A549 (cell line): Measurements from ENCODE around the gene GAS6. TPM values are rescaled to one million over a fixed set of nuclear protein-coding genes. Genes with fewer than 3 reads are reported as not detected.

ENCODE experiments used
- ATAC-seq, 2 experiments: fragments of 200-7000 bp in 1 of 2; fragments of >200 bp in 1 of 2; cut with Nextera tagmentation in 1 of 2; cut with Tn5 transposase in 1 of 2; 3 replicates each; pipeline versions ENCODE4 v1.8.0 to v1.9.1; 2018 to 2020; ENCODE audit warnings: mild to moderate bottlenecking in 1 of 2, moderate library complexity in 1 of 2
- CTCF ChIA-PET: fragments of 300-600 bp; sonication (Branson Sonifier 250); formaldehyde crosslinking; extraction: SDS; loops from one replicate; lab custom pipeline; 2021; ENCODE audit warnings: antibody characterized with exemption, inconsistent platforms; lab: Yijun Ruan, JAX
- POLR2A ChIA-PET: fragments of 350-600 bp; formaldehyde crosslinking; extraction: SDS; loops from one replicate; lab custom pipeline; 2021; ENCODE audit warnings: antibody characterized with exemption, inconsistent platforms; lab: Yijun Ruan, JAX
- DNase-seq, 2 experiments: peaks; one replicate each; pipeline versions ENCODE4 v3.0.0 to v3.0.0-alpha.2; 2011 to 2016; ENCODE audit warnings: low read depth in 1 of 2, low spot score in 1 of 2
- FAIRE-seq: peaks from 2 replicates; lab custom pipeline; 2011; peaks lifted over from hg19 to GRCh38; lab: Jason Lieb, UNC
- H3K27ac ChIP-seq, 2 experiments: fragments of >200 bp; sonication (Bioruptor Twin); formaldehyde crosslinking; 3 replicates each; pipeline ENCODE4 v1.5.1; 2016 to 2017
- H3K4me1 ChIP-seq: fragments of >200 bp; sonication (Bioruptor Twin); formaldehyde crosslinking; 3 replicates; pipeline ENCODE4 v1.6.1; 2016
- H3K4me2 ChIP-seq: fragments of >200 bp; sonication (Bioruptor Twin); formaldehyde crosslinking; 3 replicates; pipeline ENCODE4 v1.6.1; 2016
- H3K4me3 ChIP-seq: fragments of >200 bp; sonication (Bioruptor Twin); formaldehyde crosslinking; 3 replicates; pipeline ENCODE4 v1.5.1; 2016
- H3K9me3 ChIP-seq: fragments of >200 bp; sonication (Bioruptor Twin); formaldehyde crosslinking; 3 replicates; pipeline ENCODE4 v1.6.1; 2016
- CBX2 ChIP-seq: fragments of 200-600 bp; sonication (generic); IDR thresholded peaks from 2 replicates; pipeline ENCODE4 v1.6.1; 2016; ENCODE audit warnings: low read depth, mild to moderate bottlenecking, borderline replicate concordance
- FOSB ChIP-seq: fragments of 250-450 bp; sonication (Bioruptor Pico); IDR thresholded peaks from 2 replicates; pipeline ENCODE4 v1.5.0; 2020; ENCODE audit warnings: mild to moderate bottlenecking, moderate library complexity
- FOXS1 ChIP-seq: fragments of 250-450 bp; sonication (Bioruptor Pico); IDR thresholded peaks from 2 replicates; pipeline ENCODE4 v1.5.0; 2020; ENCODE audit warnings: mild to moderate bottlenecking, moderate library complexity
- HEYL ChIP-seq: fragments of 250-450 bp; sonication (Bioruptor Pico); IDR thresholded peaks from 2 replicates; pipeline ENCODE4 v1.8.0; 2021; ENCODE audit warnings: mild to moderate bottlenecking, moderate library complexity
- HOXA7 ChIP-seq: fragments of 250-450 bp; sonication (Bioruptor Pico); IDR thresholded peaks from 2 replicates; pipeline ENCODE4 v1.5.0; 2020; ENCODE audit warnings: mild to moderate bottlenecking, moderate library complexity
- HOXB13 ChIP-seq: fragments of 250-450 bp; sonication (Bioruptor Pico); IDR thresholded peaks from 2 replicates; pipeline ENCODE4 v1.5.0; 2020; ENCODE audit warnings: low read depth, mild to moderate bottlenecking, moderate library complexity
- HOXB5 ChIP-seq: fragments of 250-450 bp; sonication (Bioruptor Pico); IDR thresholded peaks from 2 replicates; pipeline ENCODE4 v1.5.0; 2020; ENCODE audit warnings: mild to moderate bottlenecking, moderate library complexity
- KDM5A ChIP-seq: fragments of 200-600 bp; sonication (generic); IDR thresholded peaks from 2 replicates; pipeline ENCODE4 v1.6.1; 2016; ENCODE audit warnings: antibody characterized with exemption, mild to moderate bottlenecking
- PHF8 ChIP-seq: fragments of 200-600 bp; sonication (generic); IDR thresholded peaks from 2 replicates; pipeline ENCODE4 v1.6.1; 2016; ENCODE audit warnings: low read depth, mild to moderate bottlenecking, antibody characterized with exemption, moderate library complexity, borderline replicate concordance
- POLR2A ChIP-seq: IDR thresholded peaks from 2 replicates; pipeline ENCODE4 v1.6.1; 2012; ENCODE audit warnings: mild to moderate bottlenecking, low read length
- RARB ChIP-seq: fragments of 250-450 bp; sonication (Bioruptor Pico); IDR thresholded peaks from 2 replicates; pipeline ENCODE4 v1.8.0; 2021; ENCODE audit warnings: mild to moderate bottlenecking, moderate library complexity
- RNF2 ChIP-seq: fragments of 200-600 bp; sonication (generic); IDR thresholded peaks from 2 replicates; pipeline ENCODE4 v1.6.1; 2016; ENCODE audit warnings: low read depth, mild to moderate bottlenecking, antibody characterized with exemption, moderate library complexity, borderline replicate concordance
- SMC3 ChIP-seq: fragments of >200 bp; sonication (Bioruptor Twin); formaldehyde crosslinking; IDR thresholded peaks from 3 replicates; pipeline ENCODE4 v1.6.1; 2018; ENCODE audit warnings: inconsistent platforms
- SREBF2 ChIP-seq: fragments of 450-650 bp; IDR thresholded peaks from 2 replicates; pipeline ENCODE4 v1.6.1; 2014; ENCODE audit warnings: mild to moderate bottlenecking, moderate library complexity
- TFCP2L1 ChIP-seq: fragments of 250-450 bp; sonication (Bioruptor Pico); IDR thresholded peaks from 2 replicates; pipeline ENCODE4 v1.5.0; 2021; ENCODE audit warnings: mild to moderate bottlenecking
- ZC3H11A ChIP-seq: fragments of 450-650 bp; IDR thresholded peaks from 2 replicates; pipeline ENCODE4 v1.6.1; 2014; ENCODE audit warnings: antibody characterized with exemption, mild to moderate bottlenecking
- ZSCAN20 ChIP-seq: fragments of 250-450 bp; sonication (Bioruptor Pico); IDR thresholded peaks from 2 replicates; pipeline ENCODE4 v1.8.0; 2022; ENCODE audit warnings: mild to moderate bottlenecking, moderate library complexity
- WGBS: methylation state at CpG from one replicate; pipeline ENCODE4 v1.1.6; 2017; ENCODE audit errors: missing lambda C conversion rate; 5-methylcytosine and 5-hydroxymethylcytosine counted together
- polyA plus RNA-seq, 4 experiments: library from polyadenylated mRNA; depleted of rRNA in 3 of 4; stranded (reverse); fragments of >200 nt; fragmentation: RNase III in 1 of 4; extraction: RNeasy Plus Mini Kit Qiagen cat#74134 plus additional on column Dnase treatment in 1 of 4; gene quantifications; 2 replicates in 3 of 4; 3 replicates in 1 of 4; pipeline ENCODE4 v1.2.3, GENCODE V29; 2011 to 2017
- TF ChIP-seq, protein P1 (sequence below): fragments of 150-350 bp; IDR thresholded peaks from 2 replicates; pipeline ENCODE4 v1.6.1; 2014; ENCODE audit warnings: low read depth, mild to moderate bottlenecking, low read length
- TF ChIP-seq, protein P2 (sequence below): fragments of 200-600 bp; sonication (generic); IDR thresholded peaks from 2 replicates; pipeline ENCODE4 v1.6.1; 2016; ENCODE audit warnings: antibody characterized with exemption, mild to moderate bottlenecking, moderate library complexity
- TF ChIP-seq, protein P3 (sequence below): IDR thresholded peaks from 2 replicates; pipeline ENCODE4 v1.6.1; 2012
- TF ChIP-seq, protein P4 (sequence below): fragments of >200 bp; sonication (Bioruptor Twin); formaldehyde crosslinking; IDR thresholded peaks from 3 replicates; pipeline ENCODE4 v1.6.1; 2016
- TF ChIP-seq, protein P5 (sequence below): fragments of >200 bp; sonication (Bioruptor Twin); formaldehyde crosslinking; IDR thresholded peaks from 3 replicates; pipeline ENCODE4 v1.5.1; 2016
- TF ChIP-seq, protein P6 (sequence below): fragments of 450-650 bp; IDR thresholded peaks from 2 replicates; pipeline ENCODE4 v1.6.1; 2014; ENCODE audit warnings: antibody characterized with exemption
- TF ChIP-seq, protein P7 (sequence below): IDR thresholded peaks from 2 replicates; pipeline ENCODE4 v1.6.1; 2012

The GAS6 gene
- polyA plus RNA-seq, 2 of the 4 experiments (the other 2 are of a cell fraction): 3.5 to 5.7 TPM

DNA sequence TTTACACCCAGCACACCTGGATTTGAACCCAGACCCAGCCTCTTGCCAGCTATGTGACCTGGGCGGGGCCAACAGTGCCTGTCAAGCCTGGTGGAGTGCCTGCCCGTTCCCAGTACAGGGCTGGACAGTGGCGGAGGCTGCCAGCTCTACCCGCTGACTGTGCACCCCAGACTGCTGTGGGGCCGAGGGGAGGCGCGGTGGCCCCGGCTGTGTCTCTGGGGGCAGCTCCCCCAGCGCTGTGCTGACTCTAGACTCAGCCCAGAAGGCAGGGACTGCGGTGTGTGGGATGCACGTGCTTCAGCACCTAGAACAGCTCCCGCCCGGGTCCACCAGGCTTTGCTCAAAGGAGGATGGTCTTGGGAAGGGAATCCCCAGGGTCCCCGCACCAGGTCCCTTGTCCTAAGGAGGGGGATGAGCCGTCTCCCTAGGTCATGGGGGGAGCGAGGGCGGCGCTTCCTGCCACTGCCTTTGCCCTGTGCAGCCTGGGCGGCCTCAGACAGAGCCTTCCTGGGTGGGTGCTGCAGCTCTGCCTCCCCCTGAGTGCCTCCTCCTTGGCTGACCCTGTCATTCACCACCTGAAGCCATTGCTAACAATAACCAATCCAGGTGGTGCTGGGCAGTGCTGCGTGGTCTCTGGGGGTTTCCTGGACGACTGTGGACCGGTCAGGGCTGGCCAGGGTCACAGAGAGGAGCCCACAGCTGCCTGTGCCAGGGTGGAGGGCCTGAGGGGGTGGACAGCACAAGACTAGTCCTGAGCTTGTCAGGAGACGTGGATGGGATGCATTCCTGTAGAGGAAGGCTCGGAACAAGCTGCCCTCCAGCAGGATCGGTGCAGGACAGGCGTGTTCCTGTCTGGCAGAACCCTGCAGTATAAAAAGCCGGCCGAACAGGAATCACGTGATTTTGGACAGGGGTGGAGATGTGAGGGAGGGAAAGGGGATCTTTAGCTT is 86.3 kb downstream of the GAS6 start:
- DNase-seq: no peak
- Histone ChIP-seq H3K27ac (no peak overlapping the region), H3K4me1 (peaks cover 10% of the 10 kb centered on the region; the same call in 2 of the 3 replicates), H3K4me2 (no peak overlapping the region), H3K4me3 (no peak overlapping the region), H3K9me3 (no peaks in the 10 kb centered on the region; the same call in 2 of the 3 replicates)
- TF ChIP-seq FOXS1 (CRISPR knock-in tag) (no peak), KDM5A (no peak), HEYL (no peak), CBX2 (no peak), RNF2 (no peak), HOXB13 (CRISPR knock-in tag) (no peak), PHF8 (no peak), SREBF2 (no peak), POLR2A (no peak), FOSB (CRISPR knock-in tag) (no peak), TFCP2L1 (CRISPR knock-in tag) (no peak), ZC3H11A (no peak)
- TF ChIP-seq, protein P1, sequence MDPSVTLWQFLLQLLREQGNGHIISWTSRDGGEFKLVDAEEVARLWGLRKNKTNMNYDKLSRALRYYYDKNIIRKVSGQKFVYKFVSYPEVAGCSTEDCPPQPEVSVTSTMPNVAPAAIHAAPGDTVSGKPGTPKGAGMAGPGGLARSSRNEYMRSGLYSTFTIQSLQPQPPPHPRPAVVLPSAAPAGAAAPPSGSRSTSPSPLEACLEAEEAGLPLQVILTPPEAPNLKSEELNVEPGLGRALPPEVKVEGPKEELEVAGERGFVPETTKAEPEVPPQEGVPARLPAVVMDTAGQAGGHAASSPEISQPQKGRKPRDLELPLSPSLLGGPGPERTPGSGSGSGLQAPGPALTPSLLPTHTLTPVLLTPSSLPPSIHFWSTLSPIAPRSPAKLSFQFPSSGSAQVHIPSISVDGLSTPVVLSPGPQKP: no peak
- TF ChIP-seq, protein P2, sequence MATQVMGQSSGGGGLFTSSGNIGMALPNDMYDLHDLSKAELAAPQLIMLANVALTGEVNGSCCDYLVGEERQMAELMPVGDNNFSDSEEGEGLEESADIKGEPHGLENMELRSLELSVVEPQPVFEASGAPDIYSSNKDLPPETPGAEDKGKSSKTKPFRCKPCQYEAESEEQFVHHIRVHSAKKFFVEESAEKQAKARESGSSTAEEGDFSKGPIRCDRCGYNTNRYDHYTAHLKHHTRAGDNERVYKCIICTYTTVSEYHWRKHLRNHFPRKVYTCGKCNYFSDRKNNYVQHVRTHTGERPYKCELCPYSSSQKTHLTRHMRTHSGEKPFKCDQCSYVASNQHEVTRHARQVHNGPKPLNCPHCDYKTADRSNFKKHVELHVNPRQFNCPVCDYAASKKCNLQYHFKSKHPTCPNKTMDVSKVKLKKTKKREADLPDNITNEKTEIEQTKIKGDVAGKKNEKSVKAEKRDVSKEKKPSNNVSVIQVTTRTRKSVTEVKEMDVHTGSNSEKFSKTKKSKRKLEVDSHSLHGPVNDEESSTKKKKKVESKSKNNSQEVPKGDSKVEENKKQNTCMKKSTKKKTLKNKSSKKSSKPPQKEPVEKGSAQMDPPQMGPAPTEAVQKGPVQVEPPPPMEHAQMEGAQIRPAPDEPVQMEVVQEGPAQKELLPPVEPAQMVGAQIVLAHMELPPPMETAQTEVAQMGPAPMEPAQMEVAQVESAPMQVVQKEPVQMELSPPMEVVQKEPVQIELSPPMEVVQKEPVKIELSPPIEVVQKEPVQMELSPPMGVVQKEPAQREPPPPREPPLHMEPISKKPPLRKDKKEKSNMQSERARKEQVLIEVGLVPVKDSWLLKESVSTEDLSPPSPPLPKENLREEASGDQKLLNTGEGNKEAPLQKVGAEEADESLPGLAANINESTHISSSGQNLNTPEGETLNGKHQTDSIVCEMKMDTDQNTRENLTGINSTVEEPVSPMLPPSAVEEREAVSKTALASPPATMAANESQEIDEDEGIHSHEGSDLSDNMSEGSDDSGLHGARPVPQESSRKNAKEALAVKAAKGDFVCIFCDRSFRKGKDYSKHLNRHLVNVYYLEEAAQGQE: peak; percentile 80
- TF ChIP-seq, protein P3, sequence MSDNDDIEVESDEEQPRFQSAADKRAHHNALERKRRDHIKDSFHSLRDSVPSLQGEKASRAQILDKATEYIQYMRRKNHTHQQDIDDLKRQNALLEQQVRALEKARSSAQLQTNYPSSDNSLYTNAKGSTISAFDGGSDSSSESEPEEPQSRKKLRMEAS: 0 out of 2 replicates have a peak, but pooled peaks have one; percentile 22
- 20% methylated on average over 14 of the region's 29 CpGs for WGBS
- peak; percentile 56 to 73; a peak in 5 of 6 replicates for ATAC-seq
- ChIA-PET CTCF (no interaction called here), POLR2A (no interaction called here)
- no peak for FAIRE-seq

DNA sequence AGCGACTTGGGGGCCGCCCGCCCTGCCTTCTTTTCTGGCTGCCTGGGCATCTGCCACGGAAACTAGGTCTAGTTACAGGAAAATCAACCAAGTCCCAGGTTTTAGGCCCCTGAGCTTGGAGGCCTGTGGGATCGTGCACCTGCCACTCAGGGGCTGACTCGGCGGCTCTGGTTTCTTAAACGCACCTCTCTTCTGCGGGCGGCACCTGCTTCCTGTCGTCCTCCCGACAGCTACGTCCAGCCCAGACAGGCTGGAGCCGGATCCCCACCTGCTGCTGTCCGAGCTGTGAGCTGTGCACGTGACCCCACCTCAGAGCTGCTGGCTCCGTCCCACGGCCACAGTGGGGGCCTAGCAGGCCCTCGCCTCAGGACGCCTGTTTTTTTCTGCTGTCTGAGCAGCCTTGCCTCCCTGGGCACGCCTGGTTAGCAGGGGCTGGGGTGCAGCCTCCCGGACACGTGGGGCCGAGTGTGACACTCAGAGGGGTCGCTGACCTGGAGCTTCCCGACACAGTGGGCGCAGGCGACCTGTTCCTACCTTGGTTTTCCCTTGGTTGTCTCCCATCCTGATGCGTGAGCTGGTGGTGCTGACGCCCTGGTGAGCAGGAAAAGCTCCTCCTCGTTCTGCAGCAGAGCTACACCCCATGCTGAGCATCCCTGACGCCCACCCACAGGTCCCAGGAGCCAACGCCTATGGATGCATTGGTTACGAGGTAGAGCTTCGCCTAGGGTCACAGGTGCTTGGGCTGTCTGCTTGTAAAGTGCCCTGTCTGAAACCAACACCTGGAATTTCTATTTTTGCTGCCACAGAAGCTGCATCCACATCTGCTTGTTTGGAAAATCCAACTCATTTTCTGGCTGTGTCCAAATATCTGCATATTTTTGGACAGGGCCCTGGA is 87.4 kb downstream of the GAS6 start:
- DNase-seq (no peak), ATAC-seq (no peak), FAIRE-seq (no peak)
- Histone ChIP-seq H3K4me1 (peaks cover 10% of the 10 kb centered on the region; the same call in 2 of the 3 replicates), H3K4me2 (no peak overlapping the region), H3K9me3 (no peaks in the 10 kb centered on the region; the same call in 2 of the 3 replicates), H3K4me3 (no peak overlapping the region), H3K27ac (no peak overlapping the region)
- POLR2A ChIA-PET: no interaction called here
- 46% methylated on average over 18 of the region's 35 CpGs for WGBS
- TF ChIP-seq, protein P4, sequence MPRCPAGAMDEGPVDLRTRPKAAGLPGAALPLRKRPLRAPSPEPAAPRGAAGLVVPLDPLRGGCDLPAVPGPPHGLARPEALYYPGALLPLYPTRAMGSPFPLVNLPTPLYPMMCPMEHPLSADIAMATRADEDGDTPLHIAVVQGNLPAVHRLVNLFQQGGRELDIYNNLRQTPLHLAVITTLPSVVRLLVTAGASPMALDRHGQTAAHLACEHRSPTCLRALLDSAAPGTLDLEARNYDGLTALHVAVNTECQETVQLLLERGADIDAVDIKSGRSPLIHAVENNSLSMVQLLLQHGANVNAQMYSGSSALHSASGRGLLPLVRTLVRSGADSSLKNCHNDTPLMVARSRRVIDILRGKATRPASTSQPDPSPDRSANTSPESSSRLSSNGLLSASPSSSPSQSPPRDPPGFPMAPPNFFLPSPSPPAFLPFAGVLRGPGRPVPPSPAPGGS: no peak
- TF ChIP-seq RARB (CRISPR knock-in tag) (no peak), SREBF2 (no peak), ZSCAN20 (CRISPR knock-in tag) (no peak), SMC3 (no peak), HOXB5 (CRISPR knock-in tag) (no peak), HOXA7 (CRISPR knock-in tag) (no peak)
- TF ChIP-seq, protein P5, sequence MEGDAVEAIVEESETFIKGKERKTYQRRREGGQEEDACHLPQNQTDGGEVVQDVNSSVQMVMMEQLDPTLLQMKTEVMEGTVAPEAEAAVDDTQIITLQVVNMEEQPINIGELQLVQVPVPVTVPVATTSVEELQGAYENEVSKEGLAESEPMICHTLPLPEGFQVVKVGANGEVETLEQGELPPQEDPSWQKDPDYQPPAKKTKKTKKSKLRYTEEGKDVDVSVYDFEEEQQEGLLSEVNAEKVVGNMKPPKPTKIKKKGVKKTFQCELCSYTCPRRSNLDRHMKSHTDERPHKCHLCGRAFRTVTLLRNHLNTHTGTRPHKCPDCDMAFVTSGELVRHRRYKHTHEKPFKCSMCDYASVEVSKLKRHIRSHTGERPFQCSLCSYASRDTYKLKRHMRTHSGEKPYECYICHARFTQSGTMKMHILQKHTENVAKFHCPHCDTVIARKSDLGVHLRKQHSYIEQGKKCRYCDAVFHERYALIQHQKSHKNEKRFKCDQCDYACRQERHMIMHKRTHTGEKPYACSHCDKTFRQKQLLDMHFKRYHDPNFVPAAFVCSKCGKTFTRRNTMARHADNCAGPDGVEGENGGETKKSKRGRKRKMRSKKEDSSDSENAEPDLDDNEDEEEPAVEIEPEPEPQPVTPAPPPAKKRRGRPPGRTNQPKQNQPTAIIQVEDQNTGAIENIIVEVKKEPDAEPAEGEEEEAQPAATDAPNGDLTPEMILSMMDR: no peak
- TF ChIP-seq, protein P6, sequence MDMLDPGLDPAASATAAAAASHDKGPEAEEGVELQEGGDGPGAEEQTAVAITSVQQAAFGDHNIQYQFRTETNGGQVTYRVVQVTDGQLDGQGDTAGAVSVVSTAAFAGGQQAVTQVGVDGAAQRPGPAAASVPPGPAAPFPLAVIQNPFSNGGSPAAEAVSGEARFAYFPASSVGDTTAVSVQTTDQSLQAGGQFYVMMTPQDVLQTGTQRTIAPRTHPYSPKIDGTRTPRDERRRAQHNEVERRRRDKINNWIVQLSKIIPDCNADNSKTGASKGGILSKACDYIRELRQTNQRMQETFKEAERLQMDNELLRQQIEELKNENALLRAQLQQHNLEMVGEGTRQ: no peak
- TF ChIP-seq, protein P7, sequence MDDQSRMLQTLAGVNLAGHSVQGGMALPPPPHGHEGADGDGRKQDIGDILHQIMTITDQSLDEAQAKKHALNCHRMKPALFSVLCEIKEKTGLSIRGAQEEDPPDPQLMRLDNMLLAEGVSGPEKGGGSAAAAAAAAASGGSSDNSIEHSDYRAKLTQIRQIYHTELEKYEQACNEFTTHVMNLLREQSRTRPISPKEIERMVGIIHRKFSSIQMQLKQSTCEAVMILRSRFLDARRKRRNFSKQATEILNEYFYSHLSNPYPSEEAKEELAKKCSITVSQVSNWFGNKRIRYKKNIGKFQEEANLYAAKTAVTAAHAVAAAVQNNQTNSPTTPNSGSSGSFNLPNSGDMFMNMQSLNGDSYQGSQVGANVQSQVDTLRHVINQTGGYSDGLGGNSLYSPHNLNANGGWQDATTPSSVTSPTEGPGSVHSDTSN: no peak
- CTCF ChIA-PET: interaction anchor here (1.3 kb wide), 1 partner anchor 9 kb away, joined by 3 read pairs; no protein-coding TSS in a partner anchor
